Kidney (tissue), 14 donors: ENCODE measurements around the gene KASH5. TPM values are rescaled to one million over a fixed set of nuclear protein-coding genes. Genes with fewer than 3 reads are reported as not detected.

Source experiments
- DNase-seq, 5 donors: peaks; one replicate each; pipeline ENCODE4 v3.0.0-alpha.2; 2013 to 2020
- FAIRE-seq: peaks from 2 replicates; lab custom pipeline; 2012; peaks lifted over from hg19 to GRCh38; lab: Jason Lieb, UNC
- H3K27ac ChIP-seq, 2 donors: one replicate each; pipeline ENCODE4 v1.7.0; 2013; ENCODE audit warnings: low read depth in 2 of 2, low read length in 2 of 2, inconsistent platforms in 1 of 2
- H3K27me3 ChIP-seq: one replicate; pipeline ENCODE4 v1.7.1; 2013; ENCODE audit warnings: low read length, inconsistent platforms; ENCODE audit not compliant: control insufficient read depth, insufficient read depth
- H3K36me3 ChIP-seq, 3 donors: one replicate each; pipeline versions ENCODE4 v1.7.0 to v1.7.1; 2013; ENCODE audit warnings: low read length in 3 of 3, control low read depth in 1 of 3, inconsistent platforms in 1 of 3; ENCODE audit not compliant: insufficient read depth in 3 of 3, control insufficient read depth in 2 of 3
- H3K4me1 ChIP-seq, 3 donors: one replicate each; pipeline versions ENCODE4 v1.7.0 to v1.7.1; 2013; ENCODE audit warnings: low read length in 3 of 3, inconsistent platforms in 1 of 3, low read depth in 1 of 3; ENCODE audit not compliant: control insufficient read depth in 2 of 3, insufficient read depth in 2 of 3
- H3K4me3 ChIP-seq, 3 donors: one replicate each; pipeline versions ENCODE4 v1.7.0 to v1.8.1; 2013; ENCODE audit warnings: low read length in 3 of 3, control low read depth in 1 of 3, inconsistent platforms in 1 of 3
- H3K9ac ChIP-seq, 3 donors: one replicate each; pipeline versions ENCODE4 v1.7.0 to v1.7.1; 2013; ENCODE audit warnings: low read length in 3 of 3, control low read depth in 1 of 3, inconsistent platforms in 1 of 3
- H3K9me3 ChIP-seq, 3 donors: one replicate each; pipeline versions ENCODE4 v1.7.0 to v1.7.1; 2013; ENCODE audit warnings: low read length in 3 of 3, control low read depth in 1 of 3, inconsistent platforms in 1 of 3; ENCODE audit not compliant: control insufficient read depth in 2 of 3, insufficient read depth in 1 of 3
- intact Hi-C: fragments of 100-400 bp; cut with DNase I; formaldehyde crosslinking; loops from one replicate; pipeline ENCODE4 v1.11.1; 2022
- polyA plus RNA-seq: library from polyadenylated mRNA; stranded (reverse); fragments of 350-450 nt; fragmentation: Illumina TruSeq; extraction: RNeasy Lipid Tissue Mini Kit (QIAGEN cat#74804); gene quantifications from one replicate; pipeline ENCODE4 v1.2.3, GENCODE V29; 2014; ENCODE audit warnings: low read depth, low replicate concordance; ENCODE audit not compliant: insufficient read depth
- total RNA-seq: library from RNA; stranded (reverse); fragmentation: NEBNext Ultra II Directional; extraction: Animal tissue kit (Norgen Biotek cat#: 25700); gene quantifications from one replicate; pipeline ENCODE4 v1.2.1, GENCODE V29; 2021
- TF ChIP-seq, protein P1 (sequence below): IDR thresholded peaks from 3 replicates; pipeline ENCODE4 v1.5.1; 2012; ENCODE audit warnings: mild to moderate bottlenecking, moderate library complexity, borderline replicate concordance; ENCODE audit not compliant: insufficient read depth; ENCODE audit errors: extremely low read depth
- donor health status: control.
- donor health status: control.
- donor health status: control.
- donor health status: control.
- donor health status: control.
- donor health status: DM: yes; HTN: yes; CAD: no.
- donor health status: Normal renal cell carcinoma (clear cell type).

KASH5 gene
- total and polyA plus RNA-seq, 2 donors from 2014 or later = not detected

DNA sequence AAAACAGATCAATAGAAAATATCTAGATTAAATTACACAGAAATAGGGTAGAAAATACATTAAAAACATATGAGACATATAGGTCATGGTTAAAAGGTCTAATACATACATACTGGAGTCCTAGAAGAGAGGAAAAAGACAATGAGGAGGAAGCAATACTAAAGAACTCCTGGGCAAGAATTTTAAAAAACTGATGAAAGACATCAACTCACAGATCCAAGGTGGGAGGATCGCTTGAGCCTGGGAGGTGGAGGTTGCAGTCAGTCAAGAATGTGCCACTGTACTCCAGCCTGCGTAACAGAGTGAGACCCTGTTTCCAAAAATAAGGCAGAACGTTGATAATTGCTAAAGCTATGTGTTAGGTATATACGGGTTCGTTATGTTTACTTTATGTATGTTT lies 5.4 kb upstream of the KASH5 start:
- H3K9me3 ChIP-seq = no peaks in the 10 kb centered on the region
- DNase-seq (no peak), FAIRE-seq (no peak)
- TF ChIP-seq, protein P1, sequence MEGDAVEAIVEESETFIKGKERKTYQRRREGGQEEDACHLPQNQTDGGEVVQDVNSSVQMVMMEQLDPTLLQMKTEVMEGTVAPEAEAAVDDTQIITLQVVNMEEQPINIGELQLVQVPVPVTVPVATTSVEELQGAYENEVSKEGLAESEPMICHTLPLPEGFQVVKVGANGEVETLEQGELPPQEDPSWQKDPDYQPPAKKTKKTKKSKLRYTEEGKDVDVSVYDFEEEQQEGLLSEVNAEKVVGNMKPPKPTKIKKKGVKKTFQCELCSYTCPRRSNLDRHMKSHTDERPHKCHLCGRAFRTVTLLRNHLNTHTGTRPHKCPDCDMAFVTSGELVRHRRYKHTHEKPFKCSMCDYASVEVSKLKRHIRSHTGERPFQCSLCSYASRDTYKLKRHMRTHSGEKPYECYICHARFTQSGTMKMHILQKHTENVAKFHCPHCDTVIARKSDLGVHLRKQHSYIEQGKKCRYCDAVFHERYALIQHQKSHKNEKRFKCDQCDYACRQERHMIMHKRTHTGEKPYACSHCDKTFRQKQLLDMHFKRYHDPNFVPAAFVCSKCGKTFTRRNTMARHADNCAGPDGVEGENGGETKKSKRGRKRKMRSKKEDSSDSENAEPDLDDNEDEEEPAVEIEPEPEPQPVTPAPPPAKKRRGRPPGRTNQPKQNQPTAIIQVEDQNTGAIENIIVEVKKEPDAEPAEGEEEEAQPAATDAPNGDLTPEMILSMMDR = no peak
- H3K9ac ChIP-seq = no peak overlapping the region
- H3K27me3 ChIP-seq = no peaks in the 10 kb centered on the region
- intact Hi-C loops = no loop called here
- H3K27ac ChIP-seq = no peak overlapping the region
- no peak overlapping the region for H3K4me3 ChIP-seq
- H3K4me1 ChIP-seq = no peaks in the 10 kb centered on the region
- H3K36me3 ChIP-seq = no peaks in the 10 kb centered on the region

DNA sequence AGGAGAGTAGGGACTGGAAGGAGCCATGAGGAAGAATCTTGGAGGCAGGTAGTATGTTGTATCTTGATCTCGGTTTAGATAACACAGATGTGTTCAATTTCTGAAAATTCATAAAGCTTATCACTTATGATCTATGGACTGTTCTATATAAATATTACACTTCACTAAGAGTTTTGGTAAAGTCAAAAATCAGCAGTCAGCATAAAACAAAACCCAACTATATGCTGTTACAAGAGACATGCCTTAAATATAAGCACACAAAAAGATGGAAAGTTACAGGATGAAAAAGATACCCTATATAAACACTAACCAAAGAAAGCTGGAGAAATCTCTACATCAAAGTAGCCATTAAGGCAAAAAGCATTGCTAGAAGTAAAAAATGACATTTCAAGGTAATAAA lies 4.5 kb upstream of the KASH5 start:
- no peaks in the 10 kb centered on the region for H3K4me1 ChIP-seq
- no peaks in the 10 kb centered on the region for H3K27me3 ChIP-seq
- H3K36me3 ChIP-seq = no peaks in the 10 kb centered on the region
- H3K9ac ChIP-seq = no peak overlapping the region
- intact Hi-C loops = no loop called here
- H3K4me3 ChIP-seq = no peak overlapping the region
- no peak for FAIRE-seq
- H3K9me3 ChIP-seq = no peaks in the 10 kb centered on the region
- H3K27ac ChIP-seq = no peak overlapping the region
- TF ChIP-seq, protein P1 = no peak
- DNase-seq = no peak

DNA sequence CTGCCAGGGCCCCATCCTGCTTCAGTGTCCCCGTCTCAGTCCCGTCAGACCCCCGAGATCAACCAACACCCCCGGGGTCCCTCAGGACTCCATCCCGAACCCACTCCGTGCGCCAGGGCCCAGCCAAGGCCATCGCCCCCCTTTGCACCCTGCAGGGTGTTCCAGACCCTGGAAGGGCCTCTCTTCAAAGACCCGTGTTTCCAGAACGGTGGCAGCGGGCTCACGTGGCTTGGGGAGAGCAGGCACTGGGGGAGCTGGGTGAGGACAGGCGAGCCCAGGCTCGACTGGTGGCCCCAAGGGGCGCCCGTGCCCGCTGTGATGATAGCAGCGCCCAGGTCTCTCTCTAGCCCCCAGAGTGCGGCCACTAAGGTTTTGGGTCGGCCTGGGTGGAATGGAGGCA lies 1.4 kb downstream of the KASH5 start:
- no peaks in the 10 kb centered on the region for H3K9me3 ChIP-seq
- no peak overlapping the region for H3K4me3 ChIP-seq
- FAIRE-seq = no peak
- no peaks in the 10 kb centered on the region for H3K4me1 ChIP-seq
- intact Hi-C loops = no loop called here
- no peaks in the 10 kb centered on the region for H3K36me3 ChIP-seq
- TF ChIP-seq, protein P1 = no peak
- no peak overlapping the region for H3K27ac ChIP-seq
- H3K27me3 ChIP-seq = no peaks in the 10 kb centered on the region
- no peak for DNase-seq
- no peak overlapping the region for H3K9ac ChIP-seq
